Anterior cingulate cortex (tissue), 58 donors: ENCODE results near the gene MGAM2.
"Not testable (repeated sequence)": the region's sequence is repeated elsewhere in the genome, so short reads cannot be mapped to it uniquely, and the experiment has no call there.

Experiments
- DNase-seq, 58 donors: peaks; one replicate each; lab custom pipeline; 2025; lab: John Stamatoyannopoulos, UW

The MGAM2 gene

DNA sequence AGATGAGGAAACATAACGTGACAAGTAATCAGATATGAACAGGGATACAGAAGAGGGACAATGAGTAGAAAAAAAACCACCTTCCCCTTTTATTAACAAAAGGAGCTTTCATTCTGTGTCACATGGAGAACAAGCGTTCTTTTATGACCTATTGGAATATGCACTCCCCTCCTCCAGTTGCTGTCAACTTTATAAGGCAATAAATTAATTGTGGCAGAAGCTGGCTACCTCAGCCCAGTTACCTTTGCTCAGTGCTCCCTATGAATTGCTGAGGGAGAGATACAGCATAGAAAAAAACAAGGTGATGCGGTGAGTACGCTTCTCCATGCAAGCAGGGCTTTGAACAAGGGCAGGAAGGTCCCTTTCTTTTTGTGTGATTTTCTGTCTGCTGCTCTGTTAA lies at the start of gene MGAM2:
TSS of gene MGAM2 (plus strand) at position 220 of the 400 bp plus-strand sequence. CDS start 5,156 bp downstream, outside the sequence.
- DNase-seq = no peak

DNA sequence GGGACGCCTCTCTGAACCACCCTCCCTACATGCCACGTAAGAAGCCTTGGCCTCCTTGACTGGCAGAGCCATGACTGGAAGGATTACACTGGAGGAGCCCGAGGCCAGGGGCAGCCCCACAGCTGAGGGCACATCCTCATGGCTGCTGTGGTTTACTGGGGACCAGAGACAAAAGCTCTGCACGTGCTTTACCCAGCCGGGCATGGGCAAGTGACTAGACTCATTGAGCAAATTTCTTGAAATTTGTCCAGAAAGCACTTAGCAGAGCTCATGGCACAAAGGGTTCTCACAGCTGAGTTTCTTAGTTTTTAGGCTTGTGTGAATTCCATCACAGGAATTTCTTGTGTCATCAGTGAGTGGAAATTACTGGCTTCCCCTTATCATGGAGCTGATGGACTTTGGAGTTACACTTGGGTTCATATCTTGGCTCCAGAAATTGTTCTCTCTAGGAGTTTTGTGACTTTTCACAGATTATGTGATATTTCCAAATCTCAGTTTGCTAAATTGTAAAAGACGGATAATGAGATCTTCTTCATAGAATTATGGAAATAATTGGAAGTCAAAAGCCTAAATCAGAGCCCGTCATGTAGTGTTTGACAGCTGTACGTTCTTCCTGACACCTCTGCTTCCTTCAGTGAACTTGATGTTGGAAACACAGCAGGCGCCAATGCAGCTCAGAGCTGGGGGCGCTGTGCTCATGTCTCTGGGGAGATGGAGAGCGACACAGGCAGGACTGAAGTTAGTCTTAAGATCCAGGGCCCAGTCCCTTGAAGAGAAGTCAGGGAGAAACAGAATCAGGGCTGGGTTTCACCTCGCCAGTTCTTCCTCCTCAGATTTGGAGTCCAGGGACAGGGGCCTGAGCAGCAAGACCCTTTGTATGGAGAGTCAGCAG lies 47.7 kb upstream of the MGAM2 start:
- DNase-seq = peak in 14 of 58 donors; percentile 0 to 15 (median 4)

DNA sequence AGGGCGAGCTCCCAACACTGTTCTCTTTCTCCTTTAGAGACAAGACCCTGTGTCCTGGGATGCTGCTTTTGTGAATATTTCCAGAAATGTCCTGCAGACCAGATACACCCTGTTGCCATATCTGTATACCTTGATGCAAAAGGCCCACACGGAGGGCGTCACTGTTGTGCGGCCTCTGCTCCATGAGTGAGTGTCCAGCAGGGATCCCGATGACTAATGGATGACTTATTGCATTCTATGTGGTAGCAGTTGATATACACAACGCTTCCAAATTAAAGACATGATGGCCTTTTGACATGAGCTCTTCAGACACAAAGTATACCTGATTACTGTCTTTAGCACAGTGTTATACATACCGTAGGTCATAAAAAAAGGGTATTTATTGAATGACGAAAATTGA lies 45.0 kb upstream of the MGAM2 start:
- no peak for DNase-seq

DNA sequence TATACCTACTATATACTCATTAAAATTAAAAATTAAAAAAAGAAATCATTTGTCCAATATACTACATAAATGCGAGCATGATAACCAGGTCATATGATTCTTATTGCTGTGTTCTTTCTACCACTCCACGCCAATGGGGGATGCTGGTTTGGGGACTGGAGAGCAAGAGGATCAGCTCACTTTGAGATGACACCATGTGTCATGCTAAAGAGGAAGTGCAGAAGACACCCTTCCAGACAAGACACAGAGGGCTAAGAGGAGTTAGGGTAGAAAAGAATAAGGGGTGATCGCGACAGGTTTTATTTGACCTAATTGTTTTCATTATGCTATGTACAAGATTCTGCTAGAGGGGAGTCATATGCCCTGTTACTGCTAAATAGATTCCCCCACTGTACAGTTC lies 33.8 kb upstream of the MGAM2 start:
- no peak for DNase-seq

DNA sequence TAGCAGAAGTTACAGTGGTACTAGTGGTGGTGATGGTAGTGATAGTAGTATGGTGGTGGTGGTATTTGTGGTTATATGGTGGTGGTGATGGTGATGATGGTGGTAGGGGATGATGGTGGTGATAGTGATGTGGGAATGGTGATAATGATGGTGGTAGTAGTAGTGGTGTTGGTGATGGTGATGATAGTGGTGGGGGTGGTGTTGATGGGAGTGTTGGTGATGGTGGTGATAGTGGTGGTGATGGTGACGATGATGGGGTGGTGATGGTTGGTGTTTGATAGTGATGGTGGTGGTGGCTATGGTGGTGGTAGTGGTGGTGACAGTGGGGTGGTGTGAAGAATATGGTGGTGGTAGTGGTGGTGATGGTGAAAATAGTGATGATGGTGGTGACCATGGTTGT lies 27.9 kb upstream of the MGAM2 start:
- DNase-seq = no peak

DNA sequence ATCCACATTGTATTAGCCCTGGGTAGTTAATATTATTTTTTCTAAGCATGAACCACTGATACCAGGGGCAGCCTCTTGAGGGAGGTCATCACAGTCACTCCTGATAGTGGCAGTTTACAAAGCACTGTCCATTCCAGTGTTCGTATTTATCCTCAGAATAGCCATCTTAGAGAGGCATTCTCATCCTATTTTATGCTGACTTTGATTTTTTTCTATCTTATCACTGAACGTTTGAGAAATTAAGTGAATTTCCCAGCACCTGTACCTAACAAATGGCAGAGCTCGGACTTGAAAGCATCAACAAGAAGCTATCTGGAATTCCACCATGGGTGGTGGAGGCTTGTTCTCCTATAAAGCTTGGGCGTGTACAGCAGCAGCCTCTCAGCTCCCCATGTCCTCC lies 26.1 kb upstream of the MGAM2 start:
- no peak for DNase-seq

DNA sequence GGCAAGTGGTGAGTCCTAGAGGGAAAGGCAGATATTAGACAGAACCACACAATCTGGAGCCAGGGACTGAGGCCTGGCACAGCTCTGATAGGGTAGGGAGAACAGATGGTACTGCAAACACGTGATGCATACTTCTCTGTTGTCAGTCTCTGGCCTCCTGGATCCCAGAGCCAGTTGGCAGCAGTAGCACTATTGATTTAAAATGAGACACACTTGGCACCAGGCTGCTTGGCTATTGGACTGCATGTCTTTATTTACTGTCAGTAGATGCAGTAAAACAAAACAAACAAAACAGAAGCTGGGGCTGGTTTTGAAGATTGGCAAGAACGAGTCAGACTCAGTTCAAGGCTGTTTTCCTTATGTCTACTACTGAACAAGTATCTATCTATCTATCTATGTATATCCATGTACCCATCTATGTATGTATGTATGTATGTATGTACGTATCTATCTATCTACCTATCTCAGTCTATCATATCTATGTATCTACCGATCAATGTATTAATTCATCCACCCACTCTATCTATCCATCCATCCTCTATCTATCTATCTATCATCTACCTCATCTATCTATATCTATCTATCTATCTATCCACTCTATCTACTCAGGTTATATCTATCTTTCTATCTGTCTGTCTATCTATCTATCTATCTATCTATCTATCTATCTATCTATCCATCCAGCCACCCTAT lies 23.4 kb upstream of the MGAM2 start:
- DNase-seq = peak in 37 of 58 donors; percentile 3 to 73 (median 30)

DNA sequence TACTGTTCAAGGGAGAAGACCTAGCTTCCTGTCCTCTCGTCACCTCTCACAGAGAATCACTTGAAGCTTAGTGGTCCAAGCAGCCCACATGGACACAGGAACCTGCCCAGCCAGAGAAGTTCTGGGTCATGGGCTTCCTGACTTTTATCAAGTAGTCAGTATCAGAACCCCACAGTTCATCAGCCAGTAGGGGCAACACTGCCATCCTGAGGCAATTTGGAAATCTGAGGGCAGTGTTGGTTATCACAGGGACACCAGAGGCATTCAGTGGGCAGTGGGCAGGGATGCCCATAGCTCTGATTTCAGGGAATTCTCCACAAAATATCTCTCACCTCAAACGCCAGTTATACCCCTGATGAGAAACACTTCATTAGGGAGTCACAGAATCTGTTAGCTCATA lies 22.5 kb upstream of the MGAM2 start:
- no peak for DNase-seq

DNA sequence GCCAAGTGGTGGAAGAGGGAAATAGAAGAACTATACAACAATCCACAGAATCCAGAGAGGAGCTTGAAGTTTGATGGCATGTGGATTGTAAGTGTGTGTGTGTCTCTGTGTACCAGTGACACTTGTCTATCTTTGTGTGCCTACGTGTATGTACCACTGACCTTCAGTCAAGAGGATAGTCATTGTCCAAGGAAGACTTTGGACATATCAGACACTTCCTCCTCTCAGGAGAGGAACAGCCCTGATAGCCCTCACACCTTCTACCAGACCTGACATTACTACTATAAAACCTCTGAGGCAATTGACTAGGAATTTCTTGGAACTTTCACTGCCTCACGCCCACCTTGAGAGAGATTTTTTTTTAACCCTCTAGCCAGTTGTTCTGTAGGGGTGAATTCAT lies 19.6 kb upstream of the MGAM2 start:
- no peak for DNase-seq

DNA sequence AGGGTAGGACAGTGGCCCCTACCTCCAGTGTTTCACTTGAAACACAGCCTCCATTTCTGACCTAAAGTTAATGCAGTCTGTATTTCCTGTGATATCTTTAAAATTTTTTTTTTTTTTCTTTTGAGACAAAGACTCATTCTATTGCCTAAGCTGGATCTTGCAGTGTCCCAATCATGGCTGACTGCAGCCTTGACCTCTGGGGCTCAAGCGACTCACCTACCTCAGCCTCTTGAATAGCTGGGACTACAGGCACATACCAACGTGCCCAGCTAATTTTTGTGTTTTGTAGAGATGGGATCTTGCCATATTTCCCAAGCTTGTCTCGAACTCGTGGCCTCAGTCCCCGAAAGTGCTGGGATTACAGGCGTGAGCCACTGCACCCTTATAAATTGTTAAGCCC lies 16.7 kb upstream of the MGAM2 start:
- DNase-seq = no peak

DNA sequence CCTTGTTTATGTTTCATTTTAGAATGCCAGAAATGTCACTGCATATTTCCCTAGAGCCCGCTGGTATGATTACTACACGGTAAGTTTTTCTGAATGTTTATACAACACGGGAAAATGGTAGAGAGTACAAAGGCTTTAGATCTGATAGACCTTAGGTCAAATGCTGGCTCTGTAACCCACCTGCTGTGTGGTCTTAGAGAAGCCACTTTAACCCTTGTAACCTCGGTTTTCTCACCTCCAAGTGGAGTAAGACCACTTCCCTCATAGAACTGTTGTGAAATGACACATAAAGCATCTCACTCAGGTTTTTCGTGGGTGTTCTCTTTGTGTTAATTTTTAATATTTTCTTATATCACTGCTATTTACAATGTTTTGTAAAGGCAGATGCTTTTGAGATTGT lies 13.9 kb upstream of the MGAM2 start:
- DNase-seq = no peak

DNA sequence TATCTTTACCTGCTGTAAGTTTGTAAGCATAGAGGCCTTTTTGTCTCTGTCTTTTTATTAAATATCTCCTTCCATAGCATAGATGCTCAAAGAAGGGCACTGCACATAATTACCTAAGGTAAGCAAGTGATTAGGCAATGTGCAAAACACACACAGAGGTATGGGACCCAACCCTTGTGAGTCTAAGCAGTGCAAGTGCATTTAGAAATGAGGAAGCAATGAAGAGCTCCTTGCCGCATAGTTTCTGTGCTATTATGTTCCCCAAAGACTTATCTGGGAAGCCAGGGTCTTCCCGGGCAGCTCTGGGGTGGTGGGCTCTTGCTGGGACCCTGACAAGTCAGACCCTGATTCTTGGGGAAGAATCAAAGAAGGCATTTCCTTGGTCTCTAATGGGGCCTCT lies 13.5 kb upstream of the MGAM2 start:
- no peak for DNase-seq

DNA sequence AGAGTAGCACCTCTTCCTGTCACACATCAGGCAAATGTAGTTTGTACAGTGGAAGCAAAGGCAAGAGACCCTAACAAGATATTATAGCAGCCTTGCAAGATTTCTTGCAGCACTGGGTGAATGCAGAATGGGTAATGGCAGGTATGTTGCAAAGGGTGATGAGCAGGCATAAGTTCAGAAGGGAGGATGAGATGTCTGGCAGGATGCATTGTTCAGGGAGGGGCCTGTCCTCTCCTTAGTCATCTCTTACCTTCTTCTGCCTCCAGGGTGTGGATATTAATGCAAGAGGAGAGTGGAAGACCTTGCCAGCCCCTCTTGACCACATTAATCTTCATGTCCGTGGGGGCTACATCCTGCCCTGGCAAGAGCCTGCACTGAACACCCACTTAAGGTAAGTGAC lies 12.2 kb upstream of the MGAM2 start:
- DNase-seq = not testable (repeated sequence)

DNA sequence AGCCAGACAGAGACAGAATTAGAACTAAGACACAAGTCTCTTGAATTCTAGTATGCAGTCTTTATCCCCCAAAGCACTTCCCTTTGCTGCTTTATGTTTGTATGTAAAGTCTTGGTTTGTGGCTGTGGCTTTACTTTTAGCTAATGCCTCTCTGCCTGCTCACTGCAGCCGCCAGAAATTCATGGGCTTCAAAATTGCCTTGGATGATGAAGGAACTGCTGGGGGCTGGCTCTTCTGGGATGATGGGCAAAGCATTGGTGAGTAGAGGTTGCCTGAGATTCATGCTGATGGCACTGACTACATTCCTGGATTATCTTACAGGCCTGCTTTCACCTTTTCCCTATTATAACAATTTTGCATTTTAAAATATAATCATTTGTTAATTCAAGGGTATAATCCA lies 10.9 kb upstream of the MGAM2 start:
- no peak for DNase-seq

DNA sequence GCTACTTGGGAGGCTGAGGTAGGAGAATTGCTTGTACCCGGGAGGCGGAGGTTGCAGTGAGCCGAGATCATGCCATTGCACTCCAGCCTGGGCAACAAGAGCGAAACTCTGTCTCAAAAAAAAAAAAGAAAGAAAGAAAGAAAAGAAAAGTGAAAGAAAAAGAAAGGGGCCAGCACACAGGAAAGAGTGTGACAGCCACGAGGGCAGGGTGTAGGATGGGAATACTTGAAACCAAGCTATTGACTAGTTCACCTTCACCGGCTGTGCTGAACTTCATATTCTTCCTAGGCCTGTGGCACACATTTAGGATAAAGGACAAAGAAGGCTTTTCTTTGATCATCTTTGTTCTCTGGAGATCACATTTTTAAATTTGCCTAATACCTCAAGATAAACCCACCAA lies 9.7 kb upstream of the MGAM2 start:
- not testable (repeated sequence) for DNase-seq

DNA sequence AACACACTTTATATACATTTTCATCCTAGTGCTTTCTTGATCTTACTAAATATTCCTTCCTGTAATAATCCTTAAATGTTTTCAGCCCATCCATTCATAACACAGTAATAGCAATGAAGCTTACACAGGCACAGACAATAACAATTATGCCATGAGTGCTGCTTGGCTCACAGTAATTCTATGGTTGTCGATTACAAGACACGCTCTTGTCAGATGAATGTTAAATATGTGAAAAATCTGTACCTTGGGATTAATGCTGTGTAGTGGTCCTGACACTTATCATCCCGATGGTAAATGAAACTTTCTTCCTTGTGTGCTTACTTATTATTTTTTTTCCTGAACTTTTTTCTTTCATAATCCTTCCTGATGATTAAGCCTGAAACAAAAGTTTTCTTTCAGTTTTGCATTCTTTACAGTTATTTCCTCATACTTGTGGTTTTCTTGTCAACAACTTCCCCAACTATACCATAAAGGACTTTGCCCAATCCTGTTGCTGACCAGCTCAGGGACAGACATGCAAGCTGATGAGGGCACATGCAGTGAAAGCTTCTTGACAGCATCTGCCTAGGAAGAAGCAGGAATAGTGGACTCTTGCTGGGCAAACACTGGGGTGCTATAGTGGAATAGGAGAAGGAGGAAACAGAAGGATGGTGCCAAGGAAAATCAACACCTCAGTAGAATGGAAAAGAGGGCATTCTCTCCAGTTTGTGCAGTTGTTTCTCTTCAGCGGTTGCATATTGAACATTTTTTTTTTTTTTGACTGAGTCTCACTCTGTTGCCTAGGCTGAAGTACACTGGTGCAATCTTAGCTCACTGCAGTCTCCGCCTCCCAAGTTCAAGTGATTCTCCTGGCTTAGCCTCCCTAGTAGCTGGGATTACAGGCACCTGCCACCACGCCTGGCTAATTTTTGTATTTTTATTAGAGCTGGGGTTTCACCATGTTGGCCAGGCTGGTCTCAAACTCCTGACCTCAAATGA lies 6.7 kb upstream of the MGAM2 start:
- DNase-seq = no peak

DNA sequence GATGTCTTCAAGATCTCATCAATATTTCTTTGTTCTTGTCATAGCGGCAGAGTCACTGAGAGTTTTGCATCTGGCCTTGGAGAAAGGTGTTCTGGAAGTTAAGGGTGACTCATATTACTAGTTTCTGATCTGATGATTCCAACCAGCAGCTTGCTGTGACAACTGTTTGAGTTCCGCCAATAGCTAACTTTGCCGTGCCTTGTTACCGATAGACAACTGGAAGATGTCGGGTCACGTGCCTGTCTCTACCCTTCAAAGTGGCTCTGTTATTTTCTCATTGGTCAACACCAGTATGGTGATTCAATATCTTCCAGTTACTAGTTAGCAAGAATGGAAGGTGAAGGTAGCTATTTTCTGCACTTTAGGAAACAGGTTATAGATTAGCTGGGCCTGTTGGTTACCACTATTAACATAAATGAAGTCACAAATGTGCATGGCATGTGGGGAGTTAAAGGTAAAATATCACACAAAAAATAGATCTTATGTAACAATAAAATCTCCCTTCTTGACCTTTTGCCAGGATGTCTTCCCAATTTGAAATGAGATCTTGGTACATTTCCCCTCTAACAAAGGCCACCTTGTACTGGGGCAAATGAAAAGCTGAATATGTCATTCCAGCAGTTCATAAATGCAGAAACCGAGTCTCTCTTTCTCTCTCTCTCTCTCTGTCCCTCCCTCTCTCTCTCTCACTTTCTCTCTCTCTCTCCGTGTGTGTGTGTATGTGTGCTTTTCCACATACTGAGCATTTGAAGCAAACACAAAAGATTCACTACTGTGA lies 2.6 kb upstream of the MGAM2 start:
- DNase-seq = no peak

DNA sequence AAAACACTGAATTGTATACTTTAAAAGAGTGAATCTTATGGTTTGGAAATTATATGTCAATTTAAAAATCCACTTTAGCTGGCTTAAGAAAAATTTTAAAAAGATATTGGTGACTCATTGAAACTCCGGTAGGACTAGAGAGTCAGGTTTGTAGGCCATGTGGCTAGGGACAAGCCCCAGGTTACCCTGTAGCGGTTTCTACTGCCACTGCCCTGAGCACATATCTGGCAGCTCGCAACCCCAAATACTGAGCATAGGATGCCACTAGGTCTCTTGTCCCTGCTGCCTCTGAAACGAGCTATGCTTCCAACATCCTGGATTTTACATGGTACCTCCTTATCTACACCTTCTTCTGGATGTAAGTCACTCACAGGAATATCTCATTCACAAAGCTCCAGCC lies 1.4 kb upstream of the MGAM2 start:
- no peak for DNase-seq

DNA sequence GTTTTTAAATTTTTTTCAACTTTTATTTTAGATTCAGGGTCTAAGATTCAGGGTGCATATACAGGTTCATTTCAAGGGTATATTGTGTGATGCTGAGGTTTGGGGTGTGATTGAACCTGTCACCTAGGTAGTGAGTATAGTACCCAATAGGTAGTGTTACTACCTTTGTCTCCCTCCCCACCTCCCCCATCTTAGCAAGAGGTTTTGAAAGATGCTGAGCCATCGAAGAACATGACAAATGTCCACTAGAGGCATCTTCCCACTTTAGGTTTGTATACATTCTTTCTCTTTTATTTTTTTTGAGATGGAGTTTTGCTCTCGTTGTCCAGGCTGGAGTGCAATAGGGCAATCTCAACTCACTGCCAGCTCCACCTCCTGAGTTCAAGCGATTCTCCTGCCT lies 880 bp upstream of the MGAM2 start:
- DNase-seq = no peak

DNA sequence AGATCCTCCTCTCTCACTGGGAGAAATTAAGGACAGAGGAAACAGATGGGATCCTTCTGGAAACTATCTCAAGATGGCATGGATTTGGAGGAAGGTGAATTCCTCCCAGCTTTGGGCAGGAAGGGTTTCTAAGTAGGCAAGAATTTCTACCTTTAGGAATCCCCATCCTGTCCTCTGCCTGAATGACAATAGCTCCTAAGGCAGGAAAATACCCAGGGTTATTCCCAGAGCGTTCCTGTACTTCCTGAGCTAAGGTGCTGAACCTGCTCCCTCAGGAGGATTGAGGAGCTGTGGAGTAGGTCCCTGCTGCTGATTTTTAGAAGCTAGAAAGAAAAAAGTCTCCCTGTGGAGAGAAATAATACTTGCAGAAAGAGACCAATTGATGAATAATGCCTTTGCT lies 568 bp downstream of the MGAM2 start:
- no peak for DNase-seq
